Mucosa of descending colon (tissue), 3 donors: Measurements from ENCODE around the gene TTYH3. TPM values are rescaled to one million over a fixed set of nuclear protein-coding genes. Genes with fewer than 3 reads are reported as not detected.

Experiments used
- ATAC-seq: fragments of 200-7000 bp; cut with Tn5 transposase; one replicate; pipeline ENCODE4 v1.9.1; 2020; ENCODE audit warnings: mild to moderate bottlenecking, moderate library complexity
- DNase-seq, 3 donors: peaks; one replicate each; pipeline ENCODE4 v3.0.0-alpha.2; 2020
- H3K36me3 ChIP-seq: fragments of 200-600 bp; one replicate; pipeline ENCODE4 v1.8.0; 2021; ENCODE audit warnings: low read depth, mild to moderate bottlenecking
- H3K4me1 ChIP-seq: fragments of 200-600 bp; one replicate; pipeline ENCODE4 v1.8.0; 2021; ENCODE audit warnings: low read depth, mild to moderate bottlenecking
- H3K4me3 ChIP-seq: fragments of 200-600 bp; one replicate; pipeline ENCODE4 v1.8.0; 2021; ENCODE audit warnings: mild to moderate bottlenecking
- H3K9me3 ChIP-seq: fragments of 200-600 bp; one replicate; pipeline ENCODE4 v1.8.0; 2021; ENCODE audit warnings: mild to moderate bottlenecking
- CTCF ChIP-seq: fragments of 200-600 bp; IDR thresholded peaks from one replicate; pipeline ENCODE4 v1.8.0; 2022; ENCODE audit warnings: antibody characterized with exemption, mild to moderate bottlenecking
- intact Hi-C, 2 donors: fragments of 100-400 bp; cut with DNase I in 1 of 2; cut with micrococcal nuclease in 1 of 2; formaldehyde crosslinking; loops; one replicate each; pipeline versions ENCODE4 v1.11.0 to v1.11.1; 2022; cut with DNase I, micrococcal nuclease
- total RNA-seq, 3 donors: library from RNA; stranded (reverse); fragmentation: NEBNext Ultra II Directional in 2 of 3; extraction: Animal tissue kit (Norgen Biotek cat#: 25700) in 2 of 3; gene quantifications; one replicate each; pipeline versions ENCODE4 v1.2.1 to v1.2.4, GENCODE V29; 2021 to 2023
- donor health status: DM: no; HTN: no; CAD: no; lungs with moderate emphysema.
- donor health status: DM: no; HTN: no; CAD: no.
- donor health status: DM: no; HTN: yes; CAD: no.

TTYH3 gene
- total RNA-seq, 3 donors from 2014 or later, result 23.4 to 63.7 (median 32.1) TPM

GRCh38 chr7:2645274-2645868, 13.6 kb downstream of the TTYH3 start:
- ATAC-seq, result peak; percentile 13
- TF ChIP-seq CTCF, result no peak
- intact Hi-C loops, result no loop called here
- peak in 2 of 3 donors; percentile 32 to 46 for DNase-seq
- no peaks in the 10 kb centered on the region for H3K9me3 ChIP-seq
- no peaks in the 10 kb centered on the region for H3K36me3 ChIP-seq
- H3K4me1 ChIP-seq, result peaks cover 10% of the 10 kb centered on the region
- H3K4me3 ChIP-seq, result no peak overlapping the region

GRCh38 chr7:2646336-2646679, 14.5 kb downstream of the TTYH3 start:
- intact Hi-C loops, result no loop called here
- Histone ChIP-seq H3K36me3 (no peaks in the 10 kb centered on the region), H3K9me3 (no peaks in the 10 kb centered on the region), H3K4me3 (no peak overlapping the region), H3K4me1 (peaks cover 3% of the 10 kb centered on the region)
- no peak for TF ChIP-seq CTCF
- DNase-seq, result no peak
- no peak for ATAC-seq

GRCh38 chr7:2646680-2647571, 15.1 kb downstream of the TTYH3 start:
- ATAC-seq (no peak), DNase-seq (no peak)
- no peak for TF ChIP-seq CTCF
- Histone ChIP-seq H3K4me3 (no peak overlapping the region), H3K4me1 (peaks cover 3% of the 10 kb centered on the region), H3K36me3 (no peaks in the 10 kb centered on the region), H3K9me3 (no peaks in the 10 kb centered on the region)
- intact Hi-C loops, result no loop called here

- intact Hi-C loops, result no loop called here
- DNase-seq (no peak), ATAC-seq (no peak)
- Histone ChIP-seq H3K4me3 (no peak overlapping the region), H3K9me3 (no peaks in the 10 kb centered on the region), H3K4me1 (peaks cover 3% of the 10 kb centered on the region), H3K36me3 (no peaks in the 10 kb centered on the region)
- TF ChIP-seq CTCF, result no peak
Measured at GRCh38 chr7:2647594-2648172, 15.9 kb downstream of the TTYH3 start.

- peaks cover 2% of the 10 kb centered on the region for H3K4me1 ChIP-seq
- no peaks in the 10 kb centered on the region for H3K9me3 ChIP-seq
- no peak overlapping the region for H3K4me3 ChIP-seq
- TF ChIP-seq CTCF, result no peak
- DNase-seq (no peak), ATAC-seq (no peak)
- intact Hi-C loops, result no loop called here
- H3K36me3 ChIP-seq, result no peaks in the 10 kb centered on the region
Measured at GRCh38 chr7:2649139-2649838, 17.5 kb downstream of the TTYH3 start.
